ENCODE data around the gene SPRYD3.
"Not testable (repeated sequence)": the region's sequence is repeated elsewhere in the genome, so short reads cannot be mapped to it uniquely, and the experiment has no call there.

Gene SPRYD3

DNA sequence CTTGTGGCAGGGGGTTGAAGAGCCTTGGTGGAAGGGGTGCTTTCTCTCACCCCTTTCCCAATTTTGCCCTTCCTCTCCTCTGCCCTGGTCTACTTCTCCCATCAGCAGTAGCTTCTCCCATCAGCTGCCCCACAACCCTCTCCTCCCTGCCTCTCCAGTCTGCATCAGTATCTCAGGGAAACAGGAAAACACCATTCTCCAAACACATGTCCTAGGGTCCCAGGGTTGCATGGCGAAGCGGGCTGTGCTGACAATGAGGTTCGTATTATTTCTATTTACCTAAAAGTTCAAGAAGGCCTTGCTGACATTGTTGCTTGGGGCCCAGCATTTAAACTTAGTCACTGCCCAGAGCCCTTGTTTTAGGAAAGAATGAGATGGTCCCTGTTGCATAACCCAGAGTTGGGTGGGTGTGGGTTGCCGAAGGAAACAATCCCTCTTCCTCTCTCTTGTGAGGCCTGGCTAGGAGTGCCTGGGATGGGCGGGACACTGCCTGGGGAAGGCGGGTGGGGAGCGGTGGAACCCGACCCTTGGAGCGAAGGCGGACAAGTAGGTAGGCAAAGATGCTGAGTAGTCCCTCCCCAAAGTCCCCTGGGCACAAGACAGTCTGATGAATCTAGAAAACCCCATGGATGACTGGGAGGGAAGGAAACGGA lies 17.0 kb upstream of the SPRYD3 start:
- H4K20me1 ChIP-seq = no peaks in the 10 kb centered on the region
- H3K4me3 ChIP-seq = no peak overlapping the region
- no peaks in the 10 kb centered on the region for H3K36me3 ChIP-seq
- H3K27ac ChIP-seq = no peak overlapping the region
- H3K4me2 ChIP-seq = no peak overlapping the region
- H3K9me3 ChIP-seq = no peaks in the 10 kb centered on the region
- TF ChIP-seq Cebpa-rat (IDR thresholded peaks at IDR 0.05) = no peak
- H3K4me1 ChIP-seq = peaks cover 25% of the 10 kb centered on the region
- H3K9ac ChIP-seq = no peak overlapping the region
- peaks cover 18% of the 10 kb centered on the region for H3K27me3 ChIP-seq

GRCh38 chr12:53095596-53095895 lies 16.4 kb upstream of the SPRYD3 start:
- H3K36me3 ChIP-seq, H3K9me3 ChIP-seq, H3K4me2 ChIP-seq, H3K9ac ChIP-seq, H3K27ac ChIP-seq, H4K20me1 ChIP-seq, H3K4me3 ChIP-seq: not testable (repeated sequence)
- H3K27me3 ChIP-seq = peaks cover 18% of the 10 kb centered on the region
- H3K4me1 ChIP-seq = peaks cover 25% of the 10 kb centered on the region

GRCh38 chr12:53094796-53095595 lies 15.8 kb upstream of the SPRYD3 start:
- not testable (repeated sequence) for H3K36me3 ChIP-seq, H3K9me3 ChIP-seq, H4K20me1 ChIP-seq, H3K9ac ChIP-seq, H3K27ac ChIP-seq, H3K4me3 ChIP-seq, H3K4me2 ChIP-seq
- Histone ChIP-seq H3K4me1 (peaks cover 25% of the 10 kb centered on the region), H3K27me3 (peaks cover 18% of the 10 kb centered on the region)

GRCh38 chr12:53094394-53094787 lies 15.2 kb upstream of the SPRYD3 start:
- TF ChIP-seq Cebpa-rat (IDR thresholded peaks at IDR 0.05) = no peak
- H3K36me3 ChIP-seq = no peaks in the 10 kb centered on the region
- peaks cover 25% of the 10 kb centered on the region for H3K4me1 ChIP-seq
- no peaks in the 10 kb centered on the region for H4K20me1 ChIP-seq
- no peak overlapping the region for H3K27ac ChIP-seq
- no peak overlapping the region for H3K4me2 ChIP-seq
- H3K27me3 ChIP-seq = peaks cover 18% of the 10 kb centered on the region
- H3K4me3 ChIP-seq = no peak overlapping the region
- H3K9me3 ChIP-seq = no peaks in the 10 kb centered on the region
- no peak overlapping the region for H3K9ac ChIP-seq

DNA sequence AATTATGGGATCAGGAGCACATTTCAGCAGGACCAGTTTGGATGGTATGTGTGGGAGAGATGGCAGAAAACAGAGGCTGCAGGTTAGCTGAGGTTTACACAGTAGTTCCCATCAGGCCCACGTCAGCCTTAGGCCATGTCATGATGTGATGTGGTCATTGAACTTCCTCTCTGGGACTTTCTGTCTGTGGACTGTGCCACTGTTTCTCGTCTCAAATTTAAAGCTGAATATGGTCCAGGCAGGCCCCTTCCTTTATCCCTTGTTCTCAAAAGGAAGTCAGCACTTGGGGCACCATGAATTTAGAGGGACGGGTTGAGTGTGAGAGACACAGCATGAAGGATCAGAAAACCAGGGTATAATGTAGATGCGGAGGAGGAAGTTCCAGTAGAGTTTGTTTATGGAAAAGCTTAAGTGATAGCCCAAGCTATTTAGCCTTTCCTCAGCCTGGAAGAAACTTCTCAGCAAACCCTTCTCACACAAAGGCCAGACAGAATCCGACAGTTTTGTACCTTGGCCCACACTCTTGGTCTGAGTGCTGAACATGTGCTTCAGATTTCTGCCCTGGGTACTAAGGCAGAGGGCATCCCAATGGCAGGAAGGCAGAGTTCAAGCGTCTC lies 14.7 kb upstream of the SPRYD3 start:
- no peak overlapping the region for H3K27ac ChIP-seq
- peaks cover 18% of the 10 kb centered on the region for H3K27me3 ChIP-seq
- no peak overlapping the region for H3K4me3 ChIP-seq
- H3K4me2 ChIP-seq = no peak overlapping the region
- peaks cover 20% of the 10 kb centered on the region for H3K4me1 ChIP-seq
- H3K9me3 ChIP-seq = no peaks in the 10 kb centered on the region
- no peaks in the 10 kb centered on the region for H3K36me3 ChIP-seq
- TF ChIP-seq Cebpa-rat (IDR thresholded peaks at IDR 0.05) = no peak
- H3K9ac ChIP-seq = no peak overlapping the region
- H4K20me1 ChIP-seq = no peaks in the 10 kb centered on the region

GRCh38 chr12:53091756-53092155 lies 12.6 kb upstream of the SPRYD3 start:
- Histone ChIP-seq H3K36me3 (no peaks in the 10 kb centered on the region), H3K27ac (no peak overlapping the region)
- TF ChIP-seq Cebpa-rat (IDR thresholded peaks at IDR 0.05) = no peak

DNA sequence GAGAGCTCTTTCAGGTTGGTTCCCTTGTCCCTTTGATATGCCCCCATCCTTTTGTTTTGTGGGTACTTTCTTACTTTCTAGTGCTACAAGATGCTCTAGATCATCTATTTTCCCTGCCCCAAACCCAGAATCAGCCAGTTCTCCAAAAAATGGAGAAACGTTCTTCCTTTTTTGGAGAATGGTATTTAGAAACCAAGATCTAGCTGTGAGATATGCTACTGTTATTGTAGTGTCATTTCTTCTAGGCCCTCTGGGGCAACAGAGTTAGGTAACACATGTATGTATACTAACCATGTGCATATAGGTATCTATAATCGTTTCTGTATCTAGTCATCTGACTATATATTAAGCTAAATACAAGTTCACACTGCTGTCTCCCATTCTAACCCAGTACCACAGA lies 11.4 kb upstream of the SPRYD3 start:
- TF ChIP-seq Cebpa-rat (IDR thresholded peaks at IDR 0.05) = no peak
- H3K4me3 ChIP-seq = no peak overlapping the region
- H3K9me3 ChIP-seq = no peaks in the 10 kb centered on the region
- no peak overlapping the region for H3K4me2 ChIP-seq
- no peaks in the 10 kb centered on the region for H3K4me1 ChIP-seq
- no peak overlapping the region for H3K27ac ChIP-seq
- no peaks in the 10 kb centered on the region for H4K20me1 ChIP-seq
- H3K36me3 ChIP-seq = no peaks in the 10 kb centered on the region
- no peaks in the 10 kb centered on the region for H3K27me3 ChIP-seq
- no peak overlapping the region for H3K9ac ChIP-seq

More at GRCh38 chr12:53091756-53092155, 12.6 kb upstream of the SPRYD3 start:
- Histone ChIP-seq H3K4me3 (no peak overlapping the region), H3K9ac (no peak overlapping the region), H3K4me1 (no peaks in the 10 kb centered on the region), H4K20me1 (no peaks in the 10 kb centered on the region), H3K9me3 (no peaks in the 10 kb centered on the region), H3K4me2 (no peak overlapping the region), H3K27me3 (peaks cover 11% of the 10 kb centered on the region)

- Histone ChIP-seq H3K27me3 (no peaks in the 10 kb centered on the region), H3K36me3 (no peaks in the 10 kb centered on the region), H3K9me3 (no peaks in the 10 kb centered on the region), H3K27ac (no peak overlapping the region), H4K20me1 (no peaks in the 10 kb centered on the region), H3K4me3 (no peak overlapping the region), H3K9ac (no peak overlapping the region), H3K4me1 (no peaks in the 10 kb centered on the region), H3K4me2 (no peak overlapping the region)
- no peak for TF ChIP-seq Cebpa-rat (IDR thresholded peaks at IDR 0.05)
These were observed 10.9 kb upstream of the SPRYD3 start for GRCh38 chr12:53090105-53090504.

- no peak for TF ChIP-seq Cebpa-rat (IDR thresholded peaks at IDR 0.05)
- Histone ChIP-seq H3K9ac (no peak overlapping the region), H3K27ac (no peak overlapping the region), H3K4me1 (no peaks in the 10 kb centered on the region), H3K4me2 (no peak overlapping the region), H3K36me3 (no peaks in the 10 kb centered on the region), H3K27me3 (no peaks in the 10 kb centered on the region), H4K20me1 (no peaks in the 10 kb centered on the region), H3K9me3 (0 out of 2 replicates have a peak, but pooled peaks cover 7% of the 10 kb centered on the region), H3K4me3 (no peak overlapping the region)
These were observed 7.2 kb upstream of the SPRYD3 start for GRCh38 chr12:53086361-53086760.

GRCh38 chr12:53082637-53083175 lies 3.5 kb upstream of the SPRYD3 start:
- Histone ChIP-seq H3K36me3 (0 out of 2 replicates have a peak, but pooled peaks cover under 1% of the 10 kb centered on the region), H4K20me1 (no peaks in the 10 kb centered on the region), H3K4me2 (no peak overlapping the region), H3K27me3 (no peaks in the 10 kb centered on the region), H3K27ac (no peak overlapping the region), H3K9ac (no peak overlapping the region), H3K4me1 (peaks cover 17% of the 10 kb centered on the region), H3K4me3 (no peak overlapping the region), H3K9me3 (0 out of 2 replicates have a peak, but pooled peaks cover 7% of the 10 kb centered on the region)
- no peak for TF ChIP-seq Cebpa-rat (IDR thresholded peaks at IDR 0.05)
